HL-60 (cell line): Measurements from ENCODE around the gene TMEM121.

Source experiments
- DNase-seq, 2 experiments: peaks; one replicate each; pipeline ENCODE4 v3.0.0-alpha.2; 2010 to 2020; ENCODE audit warnings: low read depth in 1 of 2, low spot score in 1 of 2
- H3K27ac ChIP-seq: fragments of 250-450 bp; sonication (Bioruptor Pico); replicated peaks from 2 replicates; pipeline ENCODE4 v1.5.1; 2020; ENCODE audit warnings: mild to moderate bottlenecking, moderate library complexity
- H3K27me3 ChIP-seq: fragments of 250-450 bp; sonication (Bioruptor Pico); 2 replicates; pipeline ENCODE4 v1.5.1; 2021; ENCODE audit warnings: mild to moderate bottlenecking, moderate library complexity; ENCODE audit not compliant: insufficient read depth, poor library complexity, severe bottlenecking
- H3K4me3 ChIP-seq: replicated peaks from 2 replicates; pipeline ENCODE4 v1.5.1; 2011; ENCODE audit warnings: mild to moderate bottlenecking, control low read depth, low read length; ENCODE audit not compliant: insufficient read depth
- CTCF ChIP-seq: IDR thresholded peaks from one replicate; pipeline ENCODE4 v1.5.1; 2011; ENCODE audit warnings: low read length, control low read depth, inconsistent platforms; ENCODE audit not compliant: insufficient read depth
- GABPA ChIP-seq: IDR thresholded peaks from 2 replicates; pipeline ENCODE4 v1.6.1; 2012; ENCODE audit warnings: low read depth
- POLR2AphosphoS5 ChIP-seq: IDR thresholded peaks from 2 replicates; pipeline ENCODE4 v1.6.1; 2012; ENCODE audit warnings: low read depth
- REST ChIP-seq: IDR thresholded peaks from 2 replicates; pipeline ENCODE4 v1.6.1; 2012; ENCODE audit warnings: low read depth; ENCODE audit not compliant: insufficient replicate concordance
- SPI1 ChIP-seq: IDR thresholded peaks from 2 replicates; pipeline ENCODE4 v1.6.1; 2012; ENCODE audit warnings: low read depth, mild to moderate bottlenecking, borderline replicate concordance

TMEM121 gene

GRCh38 chr14:105495990-105496830 lies 30.2 kb upstream of the TMEM121 start:
- Histone ChIP-seq H3K27ac (no peak overlapping the region), H3K4me3 (no peak overlapping the region), H3K27me3 (no peaks in the 10 kb centered on the region)
- TF ChIP-seq SPI1 (no peak), POLR2AphosphoS5 (no peak), REST (no peak), GABPA (no peak), CTCF (no peak)
- DNase-seq, result no peak

- Histone ChIP-seq H3K27ac (no peak overlapping the region), H3K27me3 (no peaks in the 10 kb centered on the region), H3K4me3 (no peak overlapping the region)
- DNase-seq, result no peak
- TF ChIP-seq CTCF (no peak), POLR2AphosphoS5 (no peak), SPI1 (no peak), GABPA (no peak), REST (no peak)
These were observed 29.4 kb upstream of the TMEM121 start for GRCh38 chr14:105496831-105497591.

- TF ChIP-seq SPI1 (no peak), POLR2AphosphoS5 (no peak), REST (no peak), CTCF (no peak), GABPA (no peak)
- H3K27me3 ChIP-seq, result no peaks in the 10 kb centered on the region
- H3K4me3 ChIP-seq, result no peak overlapping the region
- no peak overlapping the region for H3K27ac ChIP-seq
- DNase-seq, result no peak
These were observed 28.5 kb upstream of the TMEM121 start for GRCh38 chr14:105497671-105498429.
